Measurements from ENCODE around the gene BMPR2.

GRCh38 chr2:202599105-202599504, 223.0 kb downstream of the BMPR2 start:
- TF ChIP-seq GATA3 (IDR thresholded peaks at IDR 0.05; ENCODE audit: low read depth, low read length), result no peak
- TF ChIP-seq GATA2 (IDR thresholded peaks at IDR 0.05; ENCODE audit: low read depth, low read length), result no peak
